Liver (tissue), 3 donors: ENCODE measurements around the gene MAGI1.
A peak's percentile ranks its signal among the peaks of the same experiment; 100 is the strongest.

Experiments used
- ATF3 ChIP-seq: IDR thresholded peaks from 2 replicates; pipeline ENCODE4 v1.6.1; 2016; ENCODE audit warnings: antibody characterized with exemption
- FOXA1 ChIP-seq: IDR thresholded peaks from 2 replicates; pipeline ENCODE4 v1.6.1; 2016; ENCODE audit warnings: antibody characterized with exemption
- GABPA ChIP-seq, 2 donors: IDR thresholded peaks in 1 of 2; conservative IDR thresholded peaks in 1 of 2; 2 replicates each; pipeline ENCODE4 v1.6.1; 2016; ENCODE audit warnings: antibody characterized with exemption in 2 of 2, mild to moderate bottlenecking in 1 of 2, moderate library complexity in 1 of 2
- HNF4A ChIP-seq, 2 donors: conservative IDR thresholded peaks; 2 replicates each; pipeline ENCODE4 v1.6.1; 2016; ENCODE audit warnings: antibody characterized with exemption in 2 of 2, mild to moderate bottlenecking in 2 of 2
- NR2F2 ChIP-seq: IDR thresholded peaks from 2 replicates; pipeline ENCODE4 v1.6.1; 2016; ENCODE audit warnings: antibody characterized with exemption
- RAD21 ChIP-seq, 2 donors: IDR thresholded peaks; 2 replicates each; pipeline ENCODE4 v1.6.1; 2016; ENCODE audit warnings: antibody characterized with exemption in 2 of 2, mild to moderate bottlenecking in 2 of 2
- REST ChIP-seq: IDR thresholded peaks from 2 replicates; pipeline ENCODE4 v1.6.1; 2016; ENCODE audit warnings: antibody characterized with exemption, mild to moderate bottlenecking
- SP1 ChIP-seq: IDR thresholded peaks from 2 replicates; pipeline ENCODE4 v1.6.1; 2018; ENCODE audit warnings: antibody characterized with exemption, mild to moderate bottlenecking
- TAF1 ChIP-seq: conservative IDR thresholded peaks from 2 replicates; pipeline ENCODE4 v1.6.1; 2016; ENCODE audit warnings: antibody characterized with exemption, mild to moderate bottlenecking
- TF ChIP-seq, protein P1 (sequence below): fragments of 150-350 bp; IDR thresholded peaks from 2 replicates; pipeline ENCODE4 v1.5.1; 2017; ENCODE audit warnings: improper control_type of control experiment, low read depth, low read length; ENCODE audit not compliant: missing input control
- TF ChIP-seq, protein P2 (sequence below): IDR thresholded peaks from 2 replicates; pipeline ENCODE4 v1.6.1; 2016; ENCODE audit warnings: antibody characterized with exemption
- TF ChIP-seq, protein P3 (sequence below): IDR thresholded peaks from 2 replicates; pipeline ENCODE4 v1.6.1; 2016; ENCODE audit warnings: antibody characterized with exemption
- donor health status: healthy.
- donor health status: healthy.

GRCh38 chr3:66010739-66011655 is 27.7 kb downstream of the MAGI1 start:
- TF ChIP-seq FOXA1 (peak; percentile 97), HNF4A (conservative IDR thresholded peaks at IDR 0.05) (peak; percentile 85 to 91), SP1 (peak; percentile 93), TAF1 (no peak), ATF3 (peak; percentile 50), REST (peak; percentile 86), RAD21 (IDR thresholded peaks at IDR 0.05) (peak; percentile 46 to 61), GABPA (IDR thresholded peaks at IDR 0.05 in 1 of 2, conservative IDR thresholded peaks at IDR 0.05 in 1 of 2) (peak in 1 of 2 donors; percentile 57), NR2F2 (peak; percentile 76)
- TF ChIP-seq, protein P1, sequence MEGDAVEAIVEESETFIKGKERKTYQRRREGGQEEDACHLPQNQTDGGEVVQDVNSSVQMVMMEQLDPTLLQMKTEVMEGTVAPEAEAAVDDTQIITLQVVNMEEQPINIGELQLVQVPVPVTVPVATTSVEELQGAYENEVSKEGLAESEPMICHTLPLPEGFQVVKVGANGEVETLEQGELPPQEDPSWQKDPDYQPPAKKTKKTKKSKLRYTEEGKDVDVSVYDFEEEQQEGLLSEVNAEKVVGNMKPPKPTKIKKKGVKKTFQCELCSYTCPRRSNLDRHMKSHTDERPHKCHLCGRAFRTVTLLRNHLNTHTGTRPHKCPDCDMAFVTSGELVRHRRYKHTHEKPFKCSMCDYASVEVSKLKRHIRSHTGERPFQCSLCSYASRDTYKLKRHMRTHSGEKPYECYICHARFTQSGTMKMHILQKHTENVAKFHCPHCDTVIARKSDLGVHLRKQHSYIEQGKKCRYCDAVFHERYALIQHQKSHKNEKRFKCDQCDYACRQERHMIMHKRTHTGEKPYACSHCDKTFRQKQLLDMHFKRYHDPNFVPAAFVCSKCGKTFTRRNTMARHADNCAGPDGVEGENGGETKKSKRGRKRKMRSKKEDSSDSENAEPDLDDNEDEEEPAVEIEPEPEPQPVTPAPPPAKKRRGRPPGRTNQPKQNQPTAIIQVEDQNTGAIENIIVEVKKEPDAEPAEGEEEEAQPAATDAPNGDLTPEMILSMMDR = no peak
- TF ChIP-seq, protein P2, sequence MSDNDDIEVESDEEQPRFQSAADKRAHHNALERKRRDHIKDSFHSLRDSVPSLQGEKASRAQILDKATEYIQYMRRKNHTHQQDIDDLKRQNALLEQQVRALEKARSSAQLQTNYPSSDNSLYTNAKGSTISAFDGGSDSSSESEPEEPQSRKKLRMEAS = peak; percentile 84
- TF ChIP-seq, protein P3, sequence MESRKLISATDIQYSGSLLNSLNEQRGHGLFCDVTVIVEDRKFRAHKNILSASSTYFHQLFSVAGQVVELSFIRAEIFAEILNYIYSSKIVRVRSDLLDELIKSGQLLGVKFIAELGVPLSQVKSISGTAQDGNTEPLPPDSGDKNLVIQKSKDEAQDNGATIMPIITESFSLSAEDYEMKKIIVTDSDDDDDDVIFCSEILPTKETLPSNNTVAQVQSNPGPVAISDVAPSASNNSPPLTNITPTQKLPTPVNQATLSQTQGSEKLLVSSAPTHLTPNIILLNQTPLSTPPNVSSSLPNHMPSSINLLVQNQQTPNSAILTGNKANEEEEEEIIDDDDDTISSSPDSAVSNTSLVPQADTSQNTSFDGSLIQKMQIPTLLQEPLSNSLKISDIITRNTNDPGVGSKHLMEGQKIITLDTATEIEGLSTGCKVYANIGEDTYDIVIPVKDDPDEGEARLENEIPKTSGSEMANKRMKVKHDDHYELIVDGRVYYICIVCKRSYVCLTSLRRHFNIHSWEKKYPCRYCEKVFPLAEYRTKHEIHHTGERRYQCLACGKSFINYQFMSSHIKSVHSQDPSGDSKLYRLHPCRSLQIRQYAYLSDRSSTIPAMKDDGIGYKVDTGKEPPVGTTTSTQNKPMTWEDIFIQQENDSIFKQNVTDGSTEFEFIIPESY = peak; percentile 66
